Neural progenitor cell (in vitro differentiated cells): Measurements from ENCODE around the gene ALG6. TPM values are rescaled to one million over a fixed set of nuclear protein-coding genes. Genes with fewer than 3 reads are reported as not detected.
"Not testable (repeated sequence)": the region's sequence is repeated elsewhere in the genome, so short reads cannot be mapped to it uniquely, and the experiment has no call there.

Source experiments
- DNase-seq: peaks from one replicate; pipeline ENCODE4 v3.0.0-alpha.2; 2016; ENCODE audit warnings: low spot score
- H2AFZ ChIP-seq: fragments of 200-600 bp; sonication (generic); replicated peaks from 2 replicates; pipeline ENCODE4 v1.6.1; 2016; ENCODE audit warnings: antibody characterized with exemption
- H3F3A ChIP-seq: fragments of 200-600 bp; sonication (generic); 2 replicates; pipeline ENCODE4 v1.6.1; 2016; ENCODE audit warnings: antibody characterized with exemption, low read depth
- H3K27ac ChIP-seq: fragments of 200-600 bp; sonication (generic); 2 replicates; pipeline ENCODE4 v1.5.1; 2016; ENCODE audit warnings: mild to moderate bottlenecking
- H3K27me3 ChIP-seq: fragments of 200-600 bp; sonication (generic); 2 replicates; pipeline ENCODE4 v1.6.1; 2016; ENCODE audit warnings: mild to moderate bottlenecking, moderate library complexity
- H3K36me3 ChIP-seq: fragments of 200-600 bp; sonication (generic); 2 replicates; pipeline ENCODE4 v1.5.1; 2016
- H3K4me1 ChIP-seq: fragments of 200-600 bp; sonication (generic); 2 replicates; pipeline ENCODE4 v1.6.1; 2016; ENCODE audit warnings: mixed run types
- H3K4me2 ChIP-seq: fragments of 200-600 bp; sonication (generic); 2 replicates; pipeline ENCODE4 v1.6.1; 2016
- H3K4me3 ChIP-seq: fragments of 200-600 bp; sonication (generic); 2 replicates; pipeline ENCODE4 v1.5.1; 2016
- H3K79me2 ChIP-seq: fragments of 200-600 bp; sonication (generic); 2 replicates; pipeline ENCODE4 v1.6.1; 2016; ENCODE audit warnings: low read depth
- H3K9ac ChIP-seq: fragments of 200-600 bp; sonication (generic); 2 replicates; pipeline ENCODE4 v1.6.1; 2016
- H3K9me3 ChIP-seq: fragments of 200-600 bp; sonication (generic); 2 replicates; pipeline ENCODE4 v1.5.1; 2016; ENCODE audit warnings: low read depth
- H4K20me1 ChIP-seq: fragments of 200-600 bp; sonication (generic); 2 replicates; pipeline ENCODE4 v1.6.1; 2016; ENCODE audit warnings: low read depth
- H3K27ac Mint-ChIP-seq: 3 replicates; pipeline ENCODE4 v1.8.0; 2021; ENCODE audit warnings: mixed read lengths
- H3K27me3 Mint-ChIP-seq: 2 replicates; pipeline ENCODE4 v1.8.0; 2022; ENCODE audit warnings: low read depth, mild to moderate bottlenecking, inconsistent platforms, moderate library complexity, mixed read lengths; ENCODE audit not compliant: insufficient read depth
- H3K36me3 Mint-ChIP-seq: 3 replicates; pipeline ENCODE4 v1.8.0; 2021; ENCODE audit warnings: mixed read lengths
- H3K4me1 Mint-ChIP-seq: 3 replicates; pipeline ENCODE4 v1.8.0; 2021; ENCODE audit warnings: mixed read lengths
- H3K4me3 Mint-ChIP-seq: 3 replicates; pipeline ENCODE4 v1.8.0; 2021; ENCODE audit warnings: mild to moderate bottlenecking, moderate library complexity, mixed read lengths
- H3K9me3 Mint-ChIP-seq: 3 replicates; pipeline ENCODE4 v1.8.0; 2020; ENCODE audit warnings: mixed read lengths
- CTCF ChIP-seq: fragments of 200-600 bp; sonication (generic); IDR thresholded peaks from 2 replicates; pipeline ENCODE4 v1.5.1; 2017; ENCODE audit warnings: antibody characterized with exemption, mild to moderate bottlenecking
- EZH2 ChIP-seq: fragments of 200-600 bp; sonication (generic); IDR thresholded peaks from 2 replicates; pipeline ENCODE4 v1.6.1; 2017; ENCODE audit warnings: antibody characterized with exemption, mild to moderate bottlenecking, moderate library complexity
- EZH2phosphoT487 ChIP-seq: fragments of 200-600 bp; sonication (generic); IDR thresholded peaks from 2 replicates; pipeline ENCODE4 v1.6.1; 2017; ENCODE audit warnings: antibody characterized with exemption
- total RNA-seq: library from RNA; depleted of rRNA; stranded (reverse); fragments of >200 nt; gene quantifications from 2 replicates; pipeline ENCODE4 v1.2.3, GENCODE V29; 2015; ENCODE audit warnings: low replicate concordance

Gene ALG6
- total RNA-seq, 1 donor from 2014 or later: 41.7 TPM

DNA sequence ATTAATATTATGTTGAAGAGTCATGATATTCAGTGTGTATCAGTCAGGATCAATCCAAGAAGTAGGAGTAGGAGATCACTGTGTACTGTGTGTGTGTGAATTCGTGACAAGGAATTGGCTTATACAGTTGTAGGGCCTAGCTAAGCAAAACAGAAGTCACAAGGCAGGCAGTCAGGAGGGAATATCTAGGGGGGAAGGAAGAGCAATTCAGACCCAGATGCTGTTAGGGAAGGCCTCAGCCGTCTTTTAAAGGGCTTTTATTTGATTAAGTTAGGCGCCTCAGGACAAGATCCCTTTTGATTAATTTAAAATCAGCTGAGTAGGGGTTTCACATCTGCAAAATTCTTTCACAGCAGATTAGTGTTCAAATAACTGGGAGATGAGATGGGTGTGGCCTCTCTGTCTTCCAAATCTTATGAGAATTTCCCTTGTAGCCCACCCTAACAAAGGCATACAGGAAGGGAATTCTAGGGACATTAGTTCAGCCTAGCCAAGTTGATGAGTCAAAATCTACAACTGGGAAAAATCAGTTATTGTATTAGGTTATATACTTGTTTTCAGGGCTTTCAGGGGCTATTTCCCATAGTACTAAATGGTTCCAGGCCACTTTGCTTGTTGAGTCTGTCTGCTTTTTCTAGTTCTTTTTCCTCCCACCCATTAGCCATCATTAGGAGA, 47.4 kb downstream of the ALG6 start:
- H3K4me2 ChIP-seq: no peak overlapping the region
- H3K27ac Mint-ChIP-seq: no peak overlapping the region
- no peak for TF ChIP-seq EZH2phosphoT487
- TF ChIP-seq CTCF: no peak
- TF ChIP-seq EZH2: no peak
- no peaks in the 10 kb centered on the region for H3K36me3 Mint-ChIP-seq
- H3K79me2 ChIP-seq: no peaks in the 10 kb centered on the region
- H3K4me1 ChIP-seq: peaks cover 7% of the 10 kb centered on the region
- no peaks in the 10 kb centered on the region for H3K9me3 ChIP-seq
- H3K4me3 ChIP-seq: no peak overlapping the region
- H3K4me3 Mint-ChIP-seq: no peak overlapping the region
- no peak for DNase-seq
- no peaks in the 10 kb centered on the region for H3K36me3 ChIP-seq
- H3K27me3 Mint-ChIP-seq: no peaks in the 10 kb centered on the region
- peaks cover 8% of the 10 kb centered on the region for H3F3A ChIP-seq
- no peaks in the 10 kb centered on the region for H3K9me3 Mint-ChIP-seq
- H3K27me3 ChIP-seq: no peaks in the 10 kb centered on the region
- H3K27ac ChIP-seq: peak overlapping the region; percentile 5
- H3K9ac ChIP-seq: no peak overlapping the region
- no peaks in the 10 kb centered on the region for H4K20me1 ChIP-seq
- no peaks in the 10 kb centered on the region for H3K4me1 Mint-ChIP-seq
- H2AFZ ChIP-seq: no peak overlapping the region

DNA sequence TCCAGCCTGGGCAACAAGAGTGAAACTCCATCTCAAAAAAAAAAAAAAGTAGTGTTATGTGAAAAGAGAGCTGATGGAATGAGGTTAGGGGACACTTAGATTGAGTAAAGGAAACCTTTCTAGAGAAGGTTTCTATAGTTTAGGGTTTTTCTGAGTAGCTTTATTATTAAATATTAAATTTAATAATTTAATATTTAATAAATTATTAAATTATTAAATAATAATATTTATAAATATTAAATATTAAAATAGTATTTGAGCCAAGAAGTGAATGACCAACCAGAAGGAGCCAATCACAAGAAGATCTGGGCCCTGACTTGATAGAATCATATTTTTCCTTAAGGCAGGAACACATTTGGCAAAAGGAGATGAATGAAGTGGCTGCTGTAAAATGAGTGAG, 50.7 kb downstream of the ALG6 start:
- Histone ChIP-seq H3K79me2 (no peaks in the 10 kb centered on the region), H4K20me1 (no peaks in the 10 kb centered on the region), H3K27me3 (no peaks in the 10 kb centered on the region), H3K27ac (no peak overlapping the region), H3F3A (no peaks in the 10 kb centered on the region), H3K4me3 (no peak overlapping the region), H3K9me3 (no peaks in the 10 kb centered on the region), H3K9ac (no peak overlapping the region), H2AFZ (no peak overlapping the region), H3K36me3 (no peaks in the 10 kb centered on the region), H3K4me1 (no peaks in the 10 kb centered on the region), H3K4me2 (no peak overlapping the region)
- TF ChIP-seq CTCF (no peak), EZH2 (no peak), EZH2phosphoT487 (no peak)
- Mint-ChIP-seq H3K36me3 (peaks cover 2% of the 10 kb centered on the region), H3K27ac (no peak overlapping the region), H3K9me3 (no peaks in the 10 kb centered on the region), H3K27me3 (no peaks in the 10 kb centered on the region), H3K4me1 (no peaks in the 10 kb centered on the region), H3K4me3 (no peak overlapping the region)
- no peak for DNase-seq

- not testable (repeated sequence) for H3K36me3 Mint-ChIP-seq, H3F3A ChIP-seq, H2AFZ ChIP-seq, H3K27me3 ChIP-seq, H3K27me3 Mint-ChIP-seq, H3K9me3 ChIP-seq, H3K4me3 Mint-ChIP-seq, H3K9ac ChIP-seq, H3K79me2 ChIP-seq, H3K4me1 ChIP-seq, H3K4me3 ChIP-seq, H3K27ac ChIP-seq, H3K4me1 Mint-ChIP-seq, H3K4me2 ChIP-seq, H3K27ac Mint-ChIP-seq, H3K9me3 Mint-ChIP-seq, H3K36me3 ChIP-seq, H4K20me1 ChIP-seq, DNase-seq
These were observed 53.3 kb downstream of the ALG6 start for GRCh38 chr1:63420746-63421145.

DNA sequence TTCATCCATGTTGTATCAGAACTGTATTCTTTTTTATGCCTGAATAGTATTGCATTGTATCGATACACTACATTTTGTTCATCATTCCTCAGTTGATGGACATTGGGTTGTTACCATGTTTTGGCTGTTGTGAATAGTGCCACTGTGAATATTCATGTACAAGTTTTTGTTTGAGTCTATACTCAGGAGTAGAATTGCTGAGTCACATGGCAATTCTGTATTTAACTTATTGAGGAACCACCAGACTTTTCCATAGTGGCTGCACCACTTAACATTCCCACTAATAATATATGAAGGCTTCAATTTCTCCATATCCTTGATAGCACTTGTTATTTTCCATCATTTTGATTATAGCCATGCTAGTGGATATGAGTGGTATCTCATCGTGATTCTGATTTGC, 56.2 kb downstream of the ALG6 start:
- Histone ChIP-seq H3K9me3 (no peaks in the 10 kb centered on the region), H3K4me3 (no peak overlapping the region), H3K4me2 (no peak overlapping the region), H3K36me3 (no peaks in the 10 kb centered on the region), H3K4me1 (no peaks in the 10 kb centered on the region), H3K27me3 (no peaks in the 10 kb centered on the region), H3K9ac (no peak overlapping the region), H3K79me2 (no peaks in the 10 kb centered on the region), H4K20me1 (no peaks in the 10 kb centered on the region), H3F3A (no peaks in the 10 kb centered on the region), H3K27ac (no peak overlapping the region), H2AFZ (no peak overlapping the region)
- Mint-ChIP-seq H3K4me1 (no peaks in the 10 kb centered on the region), H3K4me3 (no peak overlapping the region), H3K27me3 (no peaks in the 10 kb centered on the region), H3K9me3 (no peaks in the 10 kb centered on the region), H3K27ac (no peak overlapping the region), H3K36me3 (peaks cover 4% of the 10 kb centered on the region)
- no peak for DNase-seq
- TF ChIP-seq CTCF: no peak
- TF ChIP-seq EZH2phosphoT487: no peak
- no peak for TF ChIP-seq EZH2
